PC-3 (cell line): ENCODE data around the gene ABHD11. TPM values are rescaled to one million over a fixed set of nuclear protein-coding genes. Genes with fewer than 3 reads are reported as not detected.

Experiments used
- ATAC-seq: fragments of 200-7000 bp; cut with Tn5 transposase; 2 replicates; pipeline ENCODE4 v1.9.1; 2020; ENCODE audit warnings: mild to moderate bottlenecking, moderate library complexity
- BruUV-seq: library from RNA; stranded (reverse); fragments of 400-500 nt; replicated peaks from 2 replicates; lab custom pipeline; 2021; lab: Mats Ljungman, UMichigan
- CTCF ChIA-PET: fragments of 300-600 bp; sonication (Branson Sonifier 250); formaldehyde crosslinking; loops from one replicate; lab custom pipeline; 2022; ENCODE audit warnings: antibody characterized with exemption; lab: Charles Lee
- POLR2A ChIA-PET: fragments of 300-600 bp; sonication (Branson Sonifier 250); formaldehyde crosslinking; loops from one replicate; lab custom pipeline; 2022; ENCODE audit warnings: antibody characterized with exemption; ENCODE audit not compliant: unreplicated experiment; lab: Charles Lee
- DNase-seq: peaks from one replicate; pipeline ENCODE4 v3.0.0-alpha.2; 2015
- H2AFZ ChIP-seq: fragments of 300-600 bp; sonication (generic); 2 replicates; pipeline ENCODE4 v1.6.0; 2016; ENCODE audit warnings: antibody characterized with exemption, low read length
- H3F3A ChIP-seq: fragments of 300-600 bp; sonication (generic); one replicate; pipeline ENCODE4 v1.6.0; 2017; ENCODE audit warnings: antibody characterized with exemption, low read length, control low read depth, mild to moderate bottlenecking; ENCODE audit not compliant: unreplicated experiment
- H3K27ac ChIP-seq: fragments of 300-600 bp; sonication (generic); 2 replicates; pipeline ENCODE4 v1.5.1; 2016; ENCODE audit warnings: mild to moderate bottlenecking, low read length
- H3K27me3 ChIP-seq: fragments of 300-600 bp; sonication (generic); 2 replicates; pipeline ENCODE4 v1.6.1; 2016; ENCODE audit warnings: low read length, mixed read lengths
- H3K36me3 ChIP-seq: fragments of 300-600 bp; sonication (generic); 2 replicates; pipeline ENCODE4 v1.6.1; 2016; ENCODE audit warnings: low read depth, mixed run types, low read length, mixed read lengths
- H3K4me1 ChIP-seq: fragments of 300-600 bp; sonication (generic); 2 replicates; pipeline ENCODE4 v1.5.1; 2016; ENCODE audit warnings: low read length; ENCODE audit not compliant: insufficient read depth
- H3K4me2 ChIP-seq: fragments of 300-600 bp; sonication (generic); 2 replicates; pipeline ENCODE4 v1.6.0; 2016; ENCODE audit warnings: low read length
- H3K4me3 ChIP-seq: fragments of 300-600 bp; sonication (generic); 2 replicates; pipeline ENCODE4 v1.5.1; 2016; ENCODE audit warnings: mild to moderate bottlenecking, low read length, mixed read lengths
- H3K79me2 ChIP-seq: fragments of 300-600 bp; sonication (generic); 2 replicates; pipeline ENCODE4 v1.6.1; 2017; ENCODE audit warnings: low read length, mixed read lengths
- H3K9ac ChIP-seq: fragments of 300-600 bp; sonication (generic); 2 replicates; pipeline ENCODE4 v1.6.0; 2016; ENCODE audit warnings: mild to moderate bottlenecking, low read length
- H3K9me2 ChIP-seq: fragments of 300-600 bp; sonication (generic); replicated peaks from 2 replicates; pipeline ENCODE4 v1.6.1; 2016; ENCODE audit warnings: mixed run types, low read length, mixed read lengths
- H3K9me3 ChIP-seq: fragments of 300-600 bp; sonication (generic); 2 replicates; pipeline ENCODE4 v1.6.1; 2016; ENCODE audit warnings: low read length, mixed read lengths
- H4K20me1 ChIP-seq: fragments of 300-600 bp; sonication (generic); 2 replicates; pipeline ENCODE4 v1.6.1; 2016; ENCODE audit warnings: low read length, mixed read lengths
- CTCF ChIP-seq: fragments of 300-600 bp; sonication (generic); conservative IDR thresholded peaks from 2 replicates; pipeline ENCODE4 v1.5.1; 2017; ENCODE audit warnings: antibody characterized with exemption, low read depth, mild to moderate bottlenecking, low read length
- EZH2 ChIP-seq: fragments of 300-600 bp; sonication (generic); IDR thresholded peaks from one replicate; pipeline ENCODE4 v1.6.1; 2017; ENCODE audit warnings: antibody characterized with exemption, mild to moderate bottlenecking, low read length; ENCODE audit not compliant: unreplicated experiment
- EZH2phosphoT487 ChIP-seq: fragments of 300-600 bp; sonication (generic); IDR thresholded peaks from 2 replicates; pipeline ENCODE4 v1.6.1; 2018; ENCODE audit warnings: mild to moderate bottlenecking, antibody characterized with exemption, low read length, borderline replicate concordance
- intact Hi-C: fragments of 100-400 bp; cut with micrococcal nuclease; formaldehyde crosslinking; loops from 2 replicates; pipeline ENCODE4 v1.9.0; 2023
- total RNA-seq: library from RNA; depleted of rRNA; stranded (reverse); fragments of >200 nt; gene quantifications from 2 replicates; pipeline ENCODE4 v1.2.3, GENCODE V29; 2014

Gene ABHD11
- total RNA-seq, 1 experiment from 2014 or later: 41.4 TPM

GRCh38 chr7:73717991-73718405, 20.6 kb downstream of the ABHD11 start:
- Histone ChIP-seq H3K4me1 (peaks cover 58% of the 10 kb centered on the region), H3K9ac (peak overlapping the region; percentile 100), H3K9me2 (no peaks in the 10 kb centered on the region), H4K20me1 (peaks cover 21% of the 10 kb centered on the region), H3F3A (peaks cover 11% of the 10 kb centered on the region), H3K9me3 (no peaks in the 10 kb centered on the region), H3K4me2 (peak overlapping the region; percentile 99), H3K27me3 (no peaks in the 10 kb centered on the region), H3K4me3 (peak overlapping the region; percentile 95), H3K79me2 (peaks cover 66% of the 10 kb centered on the region), H2AFZ (no peak overlapping the region), H3K36me3 (peaks cover 29% of the 10 kb centered on the region), H3K27ac (peak overlapping the region; percentile 100)
- TF ChIP-seq CTCF: no peak
- no peak for TF ChIP-seq EZH2
- TF ChIP-seq EZH2phosphoT487: no peak
- intact Hi-C loops: loop anchor here (2.0 to 5.0 kb wide), 2 partner anchors 13 to 51 kb away; partner anchors contain the start of gene VPS37D
- CTCF ChIA-PET: no interaction called here
- DNase-seq (peak; percentile 95), ATAC-seq (peak; percentile 32)
- POLR2A ChIA-PET: interaction anchor here (0.5 to 4.9 kb wide), 4 partner anchors 12 to 361 kb away, joined by 4 to 90 read pairs (median 4); no protein-coding TSS in a partner anchor
- BruUV-seq: no TSS peak

- ChIA-PET POLR2A (interaction anchor here (0.5 to 4.9 kb wide), 4 partner anchors 11 to 33 kb away, joined by 4 to 90 read pairs (median 4); no protein-coding TSS in a partner anchor), CTCF (interaction anchor here (0.6 kb wide), 1 partner anchor 8 kb away, joined by 8 read pairs; no protein-coding TSS in a partner anchor)
- TF ChIP-seq EZH2 (no peak), EZH2phosphoT487 (no peak), CTCF (no peak)
Measured at GRCh38 chr7:73717025-73717807, 21.4 kb downstream of the ABHD11 start.

More at GRCh38 chr7:73717025-73717807, 21.4 kb downstream of the ABHD11 start:
- Histone ChIP-seq H3K4me2 (peak overlapping the region; percentile 99), H2AFZ (no peak overlapping the region), H3K4me1 (peaks cover 64% of the 10 kb centered on the region), H3K9ac (peak overlapping the region; percentile 100), H3K27ac (peak overlapping the region; percentile 100), H3K79me2 (peaks cover 74% of the 10 kb centered on the region), H3F3A (peaks cover 11% of the 10 kb centered on the region), H3K4me3 (peak overlapping the region; percentile 95), H3K9me2 (no peaks in the 10 kb centered on the region), H4K20me1 (peaks cover 29% of the 10 kb centered on the region), H3K27me3 (no peaks in the 10 kb centered on the region), H3K9me3 (no peaks in the 10 kb centered on the region), H3K36me3 (peaks cover 34% of the 10 kb centered on the region)
- ATAC-seq (peak; percentile 4; the same call in 1 of the 2 replicates), DNase-seq (no peak)
- intact Hi-C loops: loop anchor here (5.0 kb wide), 1 partner anchor 50 kb away; the partner anchor contains the start of gene VPS37D
- BruUV-seq: no TSS peak
